Loucy (cell line): ENCODE data around the gene STAP2.
"Not testable (repeated sequence)": the region's sequence is repeated elsewhere in the genome, so short reads cannot be mapped to it uniquely, and the experiment has no call there.

Experiments
- H2AFZ ChIP-seq: fragments of 200-600 bp; sonication (generic); 2 replicates; pipeline ENCODE4 v1.6.0; 2016; ENCODE audit warnings: antibody characterized with exemption, mild to moderate bottlenecking, low read length, moderate library complexity
- H3F3A ChIP-seq: fragments of 200-600 bp; 2 replicates; pipeline ENCODE4 v1.6.0; 2016; ENCODE audit warnings: antibody characterized with exemption, low read depth, mild to moderate bottlenecking
- H3K27me3 ChIP-seq: fragments of 200-600 bp; sonication (generic); 2 replicates; pipeline ENCODE4 v1.6.1; 2014; ENCODE audit warnings: low read length, mild to moderate bottlenecking; ENCODE audit not compliant: insufficient read depth, poor library complexity, severe bottlenecking
- H3K36me3 ChIP-seq: fragments of 200-600 bp; sonication (generic); 2 replicates; pipeline ENCODE4 v1.6.1; 2016; ENCODE audit warnings: low read length; ENCODE audit not compliant: insufficient read depth
- H3K4me1 ChIP-seq: fragments of 200-600 bp; sonication (generic); 2 replicates; pipeline ENCODE4 v1.5.1; 2014; ENCODE audit warnings: low read length, mild to moderate bottlenecking; ENCODE audit not compliant: insufficient read depth, poor library complexity, severe bottlenecking
- H3K4me2 ChIP-seq: fragments of 200-600 bp; sonication (generic); 2 replicates; pipeline ENCODE4 v1.6.0; 2014; ENCODE audit warnings: antibody characterized with exemption, low read length, low read depth, mild to moderate bottlenecking; ENCODE audit not compliant: poor library complexity, severe bottlenecking
- H3K4me3 ChIP-seq: fragments of 200-600 bp; sonication (generic); 2 replicates; pipeline ENCODE4 v1.5.1; 2014; ENCODE audit warnings: low read length, mild to moderate bottlenecking, mixed read lengths; ENCODE audit not compliant: poor library complexity, severe bottlenecking
- H3K79me2 ChIP-seq: fragments of 200-600 bp; sonication (generic); 2 replicates; pipeline ENCODE4 v1.6.1; 2014; ENCODE audit warnings: low read length; ENCODE audit not compliant: insufficient read depth
- H3K9ac ChIP-seq: fragments of 200-600 bp; sonication (generic); 2 replicates; pipeline ENCODE4 v1.6.0; 2014; ENCODE audit warnings: mild to moderate bottlenecking, low read depth, low read length, moderate library complexity; ENCODE audit not compliant: poor library complexity, severe bottlenecking
- H3K9me2 ChIP-seq: fragments of 200-600 bp; sonication (generic); replicated peaks from 2 replicates; pipeline ENCODE4 v1.6.1; 2016; ENCODE audit warnings: low read depth, low read length, mixed read lengths
- H3K9me3 ChIP-seq: fragments of 200-600 bp; sonication (generic); 2 replicates; pipeline ENCODE4 v1.6.1; 2014; ENCODE audit warnings: mild to moderate bottlenecking, antibody characterized with exemption, low read length, low read depth; ENCODE audit not compliant: insufficient read depth
- H4K20me1 ChIP-seq: fragments of 200-600 bp; sonication (generic); 2 replicates; pipeline ENCODE4 v1.6.0; 2014; ENCODE audit warnings: antibody characterized with exemption, low read length, mild to moderate bottlenecking; ENCODE audit not compliant: insufficient read depth, poor library complexity, severe bottlenecking
- CTCF ChIP-seq: fragments of 200-600 bp; sonication (generic); conservative IDR thresholded peaks from 2 replicates; pipeline ENCODE4 v1.5.1; 2014; ENCODE audit warnings: mild to moderate bottlenecking, antibody characterized with exemption, low read length
- EZH2phosphoT487 ChIP-seq: fragments of 200-600 bp; IDR thresholded peaks from 2 replicates; pipeline ENCODE4 v1.6.1; 2018; ENCODE audit warnings: antibody characterized with exemption, mild to moderate bottlenecking, moderate library complexity, borderline replicate concordance

The STAP2 gene

GRCh38 chr19:4288091-4288777 is 50.4 kb downstream of the STAP2 start:
- Histone ChIP-seq H3K36me3 (no peaks in the 10 kb centered on the region), H3K9ac (no peak overlapping the region), H3K4me1 (no peaks in the 10 kb centered on the region), H3F3A (no peaks in the 10 kb centered on the region), H3K27me3 (no peaks in the 10 kb centered on the region), H3K4me2 (no peak overlapping the region), H3K4me3 (no peak overlapping the region), H4K20me1 (no peaks in the 10 kb centered on the region), H3K9me2 (no peaks in the 10 kb centered on the region), H3K79me2 (no peaks in the 10 kb centered on the region), H3K9me3 (no peaks in the 10 kb centered on the region), H2AFZ (no peak overlapping the region)
- TF ChIP-seq CTCF, result no peak
- TF ChIP-seq EZH2phosphoT487, result no peak

GRCh38 chr19:4286141-4286540 is 52.5 kb downstream of the STAP2 start:
- not testable (repeated sequence) for H3K4me2 ChIP-seq, H3K9me3 ChIP-seq, H3K27me3 ChIP-seq, H3F3A ChIP-seq, H4K20me1 ChIP-seq, H3K4me1 ChIP-seq, H3K9ac ChIP-seq, H2AFZ ChIP-seq, H3K9me2 ChIP-seq, H3K79me2 ChIP-seq, H3K4me3 ChIP-seq, H3K36me3 ChIP-seq

- Histone ChIP-seq H3K4me3 (no peak overlapping the region), H3K9ac (no peak overlapping the region), H3K9me3 (no peaks in the 10 kb centered on the region), H3K27me3 (no peaks in the 10 kb centered on the region), H3K79me2 (no peaks in the 10 kb centered on the region), H3K36me3 (no peaks in the 10 kb centered on the region), H3K4me2 (no peak overlapping the region), H2AFZ (no peak overlapping the region), H3K4me1 (no peaks in the 10 kb centered on the region), H3K9me2 (no peaks in the 10 kb centered on the region), H3F3A (no peaks in the 10 kb centered on the region), H4K20me1 (no peaks in the 10 kb centered on the region)
- TF ChIP-seq CTCF (no peak), EZH2phosphoT487 (no peak)
Measured at GRCh38 chr19:4284974-4285373, 53.7 kb downstream of the STAP2 start.
